Measurements from ENCODE around the gene RABGAP1L.

RABGAP1L gene

DNA sequence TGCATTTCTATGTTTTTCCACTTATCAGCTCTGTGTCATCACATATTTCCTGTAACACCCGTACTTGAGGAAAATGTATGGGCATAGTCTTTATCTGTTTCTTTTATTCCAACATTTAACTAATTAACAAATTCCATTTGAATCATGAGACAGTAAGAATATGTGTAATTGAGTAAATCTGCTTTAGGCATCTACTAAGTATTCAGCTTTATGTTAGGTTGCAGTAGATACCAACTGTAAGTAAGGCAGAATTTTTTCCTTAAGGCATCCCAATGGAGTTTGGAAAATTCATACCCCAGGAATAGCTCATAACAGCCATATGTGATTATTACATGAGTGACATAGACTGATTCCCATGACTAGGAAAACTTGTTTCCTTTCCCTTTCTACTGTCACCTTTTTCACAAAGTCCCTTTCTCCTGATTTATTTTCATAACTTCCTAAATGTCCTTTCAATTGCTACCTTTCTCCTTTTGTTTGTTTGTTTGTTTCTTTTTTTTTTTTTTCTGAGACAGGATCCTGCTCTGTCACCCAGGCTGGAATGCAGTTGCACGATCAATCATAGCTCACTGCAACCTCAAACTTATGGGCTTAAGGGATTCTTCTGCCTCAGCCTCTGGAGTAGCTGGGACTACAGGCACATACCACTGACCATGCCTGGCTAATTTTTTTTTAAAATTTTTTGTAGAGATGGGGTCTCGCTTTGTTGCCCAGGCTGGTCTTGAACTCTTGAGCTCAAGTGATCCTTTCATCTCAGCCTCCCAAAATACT is 780.6 kb downstream of the RABGAP1L start:
- Histone ChIP-seq H3K36me3 (replicated peaks; ENCODE audit: low read depth, low read length) (no peaks in the 10 kb centered on the region), H3K27me3 (ENCODE audit: low read depth, low read length) (no peaks in the 10 kb centered on the region), H3K79me2 (ENCODE audit: low read length) (no peaks in the 10 kb centered on the region), H4K20me1 (ENCODE audit: insufficient read depth, low read length) (peaks cover 3% of the 10 kb centered on the region; the same call in 1 of the 2 replicates), H2AFZ (ENCODE audit: low read depth, low read length) (no peak overlapping the region), H3K9ac (ENCODE audit: low read length) (no peak overlapping the region), H3K9me3 (ENCODE audit: insufficient read depth, low read length) (no peaks in the 10 kb centered on the region), H3K27ac (ENCODE audit: low read length) (no peak overlapping the region), H3K4me2 (ENCODE audit: low read length) (no peak overlapping the region), H3K4me3 (ENCODE audit: low read length) (no peak overlapping the region), H3K4me1 (ENCODE audit: low read length) (peaks cover 10% of the 10 kb centered on the region)
- TF ChIP-seq EZH2phosphoT487 (IDR thresholded peaks at IDR 0.05; ENCODE audit: low read depth) = no peak
- no peak for TF ChIP-seq CTCF (IDR thresholded peaks at IDR 0.05; ENCODE audit: low read depth, low read length)

DNA sequence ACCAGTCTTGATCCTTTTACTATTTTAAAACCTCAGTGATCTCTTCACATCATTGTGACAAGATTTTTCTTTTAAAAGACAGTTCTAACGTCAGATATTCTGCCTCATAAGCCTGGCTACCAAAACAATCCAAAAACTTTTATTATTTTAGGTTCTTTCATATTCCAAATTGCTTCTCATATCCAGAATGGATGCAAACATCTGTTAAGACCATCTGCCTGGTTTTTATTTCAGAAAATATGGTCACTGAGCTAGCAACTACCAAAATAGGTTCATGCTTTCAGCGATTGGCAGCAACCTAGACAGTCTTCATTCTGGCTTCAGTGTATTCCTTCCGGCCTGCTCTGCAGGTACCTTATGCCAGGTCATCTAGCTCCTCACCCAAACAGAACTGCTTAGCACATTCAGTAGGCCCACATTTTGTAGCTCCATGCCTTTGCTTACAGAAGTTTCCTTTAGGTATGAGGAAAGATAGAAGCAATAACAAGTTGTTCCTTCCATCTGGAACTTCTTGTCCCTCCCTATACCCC is 781.4 kb downstream of the RABGAP1L start:
- Histone ChIP-seq H3K79me2 (ENCODE audit: low read length) (no peaks in the 10 kb centered on the region), H3K27me3 (ENCODE audit: low read depth, low read length) (no peaks in the 10 kb centered on the region), H3K4me3 (ENCODE audit: low read length) (no peak overlapping the region), H2AFZ (ENCODE audit: low read depth, low read length) (no peak overlapping the region), H3K4me1 (ENCODE audit: low read length) (peaks cover 10% of the 10 kb centered on the region), H3K27ac (ENCODE audit: low read length) (no peak overlapping the region), H3K36me3 (replicated peaks; ENCODE audit: low read depth, low read length) (no peaks in the 10 kb centered on the region), H3K9ac (ENCODE audit: low read length) (no peak overlapping the region), H4K20me1 (ENCODE audit: insufficient read depth, low read length) (peaks cover 3% of the 10 kb centered on the region; the same call in 1 of the 2 replicates), H3K4me2 (ENCODE audit: low read length) (no peak overlapping the region), H3K9me3 (ENCODE audit: insufficient read depth, low read length) (no peaks in the 10 kb centered on the region)
- no peak for TF ChIP-seq EZH2phosphoT487 (IDR thresholded peaks at IDR 0.05; ENCODE audit: low read depth)
- TF ChIP-seq CTCF (IDR thresholded peaks at IDR 0.05; ENCODE audit: low read depth, low read length) = no peak

DNA sequence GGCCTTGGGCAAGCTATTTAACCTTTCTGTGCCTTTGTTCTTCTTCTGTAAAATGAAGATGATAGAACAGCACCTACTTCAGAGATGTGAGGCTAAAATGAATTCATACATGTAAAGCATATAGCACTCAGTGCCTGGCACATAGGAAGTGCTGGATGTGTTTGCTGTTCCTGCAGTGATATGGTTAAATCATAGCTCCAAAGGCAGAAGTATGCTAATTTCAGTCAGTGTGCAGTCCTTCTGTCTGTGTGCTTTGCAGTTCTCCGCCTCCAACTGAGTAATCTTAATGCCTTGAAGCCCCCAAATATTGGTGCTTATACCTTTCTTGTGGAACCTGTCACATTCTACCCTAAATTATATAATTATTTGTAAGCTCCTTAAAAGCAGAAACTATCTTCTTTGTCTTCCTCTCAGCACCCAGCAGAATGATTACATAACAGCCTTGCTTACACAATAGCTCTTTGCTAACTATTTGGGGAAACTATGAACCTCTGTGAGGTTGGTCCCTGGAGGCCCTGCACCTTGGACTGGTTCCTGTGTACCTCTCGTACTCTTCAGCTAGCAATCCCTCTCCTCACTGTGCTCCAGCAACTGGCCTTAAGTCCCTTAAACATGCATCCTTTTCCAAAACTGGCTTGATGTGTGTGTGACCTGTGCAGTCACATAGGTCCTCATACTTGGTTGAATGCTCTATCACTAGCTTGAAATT is 783.4 kb downstream of the RABGAP1L start:
- no peaks in the 10 kb centered on the region for H3K79me2 ChIP-seq (ENCODE audit: low read length)
- no peak for TF ChIP-seq CTCF (IDR thresholded peaks at IDR 0.05; ENCODE audit: low read depth, low read length)
- no peak for TF ChIP-seq EZH2phosphoT487 (IDR thresholded peaks at IDR 0.05; ENCODE audit: low read depth)
- H3K4me3 ChIP-seq (ENCODE audit: low read length) = no peak overlapping the region
- H3K4me2 ChIP-seq (ENCODE audit: low read length) = no peak overlapping the region
- H2AFZ ChIP-seq (ENCODE audit: low read depth, low read length) = no peak overlapping the region
- H3K4me1 ChIP-seq (ENCODE audit: low read length) = peaks cover 10% of the 10 kb centered on the region
- H3K27ac ChIP-seq (ENCODE audit: low read length) = no peak overlapping the region
- no peaks in the 10 kb centered on the region for H3K27me3 ChIP-seq (ENCODE audit: low read depth, low read length)
- H3K9me3 ChIP-seq (ENCODE audit: insufficient read depth, low read length) = no peaks in the 10 kb centered on the region
- H3K9ac ChIP-seq (ENCODE audit: low read length) = no peak overlapping the region
- H3K36me3 ChIP-seq (replicated peaks; ENCODE audit: low read depth, low read length) = no peaks in the 10 kb centered on the region
- peaks cover 3% of the 10 kb centered on the region; the same call in 1 of the 2 replicates for H4K20me1 ChIP-seq (ENCODE audit: insufficient read depth, low read length)

DNA sequence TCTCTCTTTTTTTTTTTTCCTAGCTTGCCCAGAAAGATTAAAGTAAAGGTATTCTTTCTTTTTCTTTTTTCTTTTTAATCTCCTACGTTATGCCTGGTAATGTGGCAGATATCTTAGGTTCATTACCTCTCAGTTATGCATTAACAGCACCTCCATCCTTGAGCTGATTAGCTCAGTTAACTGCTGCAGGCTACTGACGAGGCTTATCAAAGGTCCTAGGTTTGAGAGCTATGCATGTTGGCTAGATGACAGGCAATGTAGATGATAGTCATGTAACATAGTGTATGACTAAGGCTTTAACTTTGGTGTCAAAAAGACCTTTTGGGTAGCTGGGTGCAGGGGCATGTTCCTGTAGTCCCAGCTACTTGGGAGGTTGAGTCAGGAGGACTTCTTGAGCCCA is 786.7 kb downstream of the RABGAP1L start:
- Histone ChIP-seq H4K20me1 (ENCODE audit: insufficient read depth, low read length) (peaks cover 3% of the 10 kb centered on the region; the same call in 1 of the 2 replicates), H3K4me1 (ENCODE audit: low read length) (no peaks in the 10 kb centered on the region), H3K9me3 (ENCODE audit: insufficient read depth, low read length) (no peaks in the 10 kb centered on the region), H3K9ac (ENCODE audit: low read length) (no peak overlapping the region), H3K27ac (ENCODE audit: low read length) (no peak overlapping the region), H3K4me2 (ENCODE audit: low read length) (no peak overlapping the region), H3K27me3 (ENCODE audit: low read depth, low read length) (no peaks in the 10 kb centered on the region), H3K4me3 (ENCODE audit: low read length) (no peak overlapping the region), H3K79me2 (ENCODE audit: low read length) (no peaks in the 10 kb centered on the region), H2AFZ (ENCODE audit: low read depth, low read length) (no peak overlapping the region), H3K36me3 (replicated peaks; ENCODE audit: low read depth, low read length) (no peaks in the 10 kb centered on the region)
- TF ChIP-seq CTCF (IDR thresholded peaks at IDR 0.05; ENCODE audit: low read depth, low read length) = no peak
